ENCODE results near the gene OBSCN.

OBSCN gene

DNA sequence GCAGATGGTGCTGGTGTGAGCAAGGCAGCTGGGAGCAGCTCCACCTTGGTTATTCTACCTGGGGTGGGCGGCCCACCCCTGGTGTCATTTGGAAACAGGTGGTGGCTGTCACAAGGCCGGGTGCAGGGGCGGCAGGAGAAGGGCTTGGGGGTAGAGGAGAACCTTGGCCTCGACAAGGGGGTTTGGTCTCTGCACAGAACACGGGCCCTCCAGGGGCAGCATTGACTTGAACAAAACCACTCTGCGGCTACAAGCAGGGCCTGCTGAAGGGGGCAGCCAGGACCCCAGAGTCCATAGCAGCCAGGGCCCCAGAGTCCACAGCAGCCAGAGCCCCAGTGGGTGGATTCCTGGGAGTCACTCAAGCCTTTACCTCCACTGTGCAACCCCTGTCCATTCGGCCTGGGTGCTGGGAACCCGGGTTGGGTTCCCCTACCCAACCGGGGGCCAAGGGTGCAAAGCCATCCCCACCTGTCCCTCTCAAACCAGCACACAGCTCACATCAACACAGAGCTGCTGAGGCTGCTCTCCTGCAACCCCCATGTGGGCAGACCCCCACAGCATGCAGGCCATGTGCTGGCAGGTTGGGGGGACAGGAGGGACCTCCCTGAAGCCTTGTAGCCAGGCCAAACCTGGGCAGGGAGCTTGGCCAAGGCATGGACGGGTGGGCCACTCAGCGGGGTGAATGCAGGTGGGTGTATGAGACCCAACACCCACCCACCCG, 191.1 kb downstream of the OBSCN start:
- no peak for DNase-seq (ENCODE audit: low read depth in 3 of 3)

DNA sequence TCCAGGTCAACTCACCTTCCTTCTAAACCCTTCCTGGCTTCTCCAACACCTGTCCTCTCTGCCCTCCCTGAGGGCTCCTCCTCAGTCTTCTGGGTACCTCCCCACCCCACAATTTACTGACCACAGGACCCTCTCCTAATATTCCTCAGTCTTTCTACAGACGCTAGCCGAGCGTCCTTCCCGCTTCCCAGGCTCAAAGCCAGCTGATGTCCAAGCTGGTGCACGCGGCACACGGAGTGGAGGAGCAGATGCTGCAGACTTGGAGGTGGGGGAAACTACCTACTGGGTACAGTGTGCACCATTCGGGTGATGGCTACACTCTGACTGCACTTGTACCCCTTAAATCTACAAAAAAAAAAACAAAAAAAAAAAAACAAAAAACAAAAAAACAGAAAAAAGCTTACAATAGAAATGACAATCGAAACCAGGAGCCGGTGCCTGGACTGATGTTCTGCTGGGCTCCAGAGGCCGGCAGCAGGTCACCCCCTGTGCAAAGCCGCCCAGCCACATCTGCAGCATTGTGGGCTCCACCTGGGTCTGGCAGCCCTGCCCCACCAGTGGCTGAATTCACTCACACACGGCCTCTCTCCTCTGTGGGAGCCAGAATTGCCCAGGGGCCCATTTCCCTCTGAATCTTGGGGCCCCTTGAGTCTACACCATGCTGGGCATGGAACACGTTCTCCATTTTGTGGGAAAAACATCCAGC, 191.8 kb downstream of the OBSCN start:
- no peak for DNase-seq (ENCODE audit: low read depth in 3 of 3)

DNA sequence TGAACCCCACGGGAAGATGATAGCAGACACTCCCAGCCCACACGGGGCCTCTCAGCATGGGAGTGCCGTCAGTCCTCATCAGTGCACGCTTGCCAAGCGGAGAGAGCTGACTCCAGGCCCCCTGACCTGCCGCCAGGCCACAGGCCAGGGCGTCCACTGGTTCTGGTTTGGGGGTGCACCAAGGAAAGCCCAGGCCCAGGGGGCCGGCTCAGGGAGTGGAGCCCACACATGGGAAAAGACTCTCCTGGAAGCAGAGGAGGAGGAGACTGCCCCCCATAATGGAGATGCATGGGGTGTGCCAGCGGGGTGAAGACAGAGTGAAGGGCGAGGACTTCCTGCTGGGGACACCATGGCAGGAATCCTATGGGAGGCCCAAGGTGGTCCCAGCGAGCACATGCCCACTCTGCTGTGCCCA, 192.4 kb downstream of the OBSCN start:
- DNase-seq (ENCODE audit: low read depth in 3 of 3): no peak

DNA sequence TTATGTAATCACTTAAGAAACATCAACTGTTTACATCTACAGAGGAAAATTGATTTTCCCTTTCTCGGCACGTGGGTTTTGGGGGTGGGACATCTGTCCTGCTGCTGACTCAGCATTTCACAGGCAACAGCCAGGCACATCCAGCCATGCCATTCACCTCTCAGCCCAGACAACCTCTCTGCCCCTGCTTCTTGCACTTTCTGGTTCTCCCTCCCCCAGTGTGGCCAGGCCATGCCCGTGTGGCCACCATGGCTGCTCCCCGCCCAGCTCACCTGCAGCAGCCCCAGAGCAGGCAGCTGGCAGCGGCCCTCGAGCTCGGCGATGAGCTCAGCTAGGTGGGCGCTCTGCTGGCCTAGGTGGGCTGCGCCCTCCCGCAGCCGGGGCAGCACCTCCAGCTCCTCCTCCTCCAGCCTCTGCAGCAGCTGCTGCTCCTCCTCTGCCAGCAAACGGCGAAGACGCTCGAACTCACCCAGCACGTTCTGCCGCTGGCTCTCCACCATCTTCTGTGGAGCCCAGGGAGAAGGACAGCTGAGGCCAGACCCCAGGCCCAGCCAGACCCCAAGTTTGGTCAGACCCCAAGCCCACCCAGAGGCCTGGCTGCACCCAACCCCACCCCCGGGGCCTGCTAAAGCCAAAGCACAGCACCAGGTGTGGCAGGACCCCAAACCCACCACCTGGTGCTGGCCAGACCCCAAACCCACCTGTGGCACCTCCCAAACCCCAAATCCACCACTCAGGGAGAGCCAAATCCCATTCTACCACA, 193.0 kb downstream of the OBSCN start:
- no peak for DNase-seq (ENCODE audit: low read depth in 3 of 3)

DNA sequence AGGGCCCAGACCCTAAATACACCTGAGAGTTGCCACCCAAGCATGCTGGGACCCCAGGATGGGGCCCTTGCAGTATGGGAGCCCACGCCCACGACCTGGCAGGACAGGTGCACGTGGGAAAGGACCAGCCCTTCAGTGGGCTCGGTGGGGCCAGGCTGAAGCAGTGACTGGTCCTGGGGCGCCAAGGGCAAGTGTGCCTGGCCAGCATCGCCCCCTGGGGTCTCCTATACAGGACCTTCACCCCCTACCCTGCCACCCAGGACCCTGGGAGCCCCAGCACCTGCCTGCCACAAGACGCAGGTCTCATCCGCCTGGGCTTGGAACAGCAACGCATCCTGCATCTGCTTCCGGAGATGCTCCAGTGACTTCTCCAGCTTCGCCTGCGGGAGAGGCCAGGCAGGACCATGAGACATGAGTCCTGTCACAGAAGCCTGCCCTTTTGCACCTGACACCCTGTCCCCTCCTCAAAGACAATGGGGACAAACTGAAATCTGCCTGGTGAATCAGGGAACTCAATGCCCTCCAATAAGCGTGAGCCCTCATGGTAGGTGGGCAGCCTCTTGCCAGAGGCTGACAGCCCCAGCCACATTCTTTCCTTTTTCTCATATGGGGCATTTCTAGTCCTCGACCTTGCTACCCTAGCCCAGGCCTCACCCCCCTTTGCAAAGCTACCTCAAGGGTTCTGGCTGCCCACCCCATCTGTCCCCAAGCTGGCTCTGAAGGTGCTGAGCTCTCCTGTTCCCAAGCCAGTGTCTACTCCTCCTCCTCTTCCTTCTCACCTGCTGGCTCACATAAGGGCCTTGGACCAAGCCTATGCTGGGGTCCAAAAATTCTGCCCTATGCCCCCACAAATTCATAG, 194.2 kb downstream of the OBSCN start:
- DNase-seq (ENCODE audit: low read depth in 3 of 3): no peak

DNA sequence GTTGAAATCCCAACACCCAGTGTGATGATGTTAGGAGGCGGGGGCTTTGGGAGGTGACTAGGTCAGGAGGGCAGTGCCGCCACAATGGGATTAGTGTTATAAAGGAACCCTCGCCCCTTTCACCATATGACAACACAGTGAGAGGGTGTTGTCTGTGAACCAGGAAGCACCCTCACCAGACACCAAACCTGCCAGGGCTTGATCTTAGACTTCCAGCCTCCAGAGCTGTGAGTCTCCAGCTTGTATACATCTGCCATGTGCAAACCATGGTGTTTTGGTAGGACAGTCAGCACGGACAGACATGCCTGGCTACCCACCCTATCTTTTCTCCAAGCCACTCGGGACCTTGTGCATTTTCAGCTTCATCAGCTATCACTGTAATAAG, 194.8 kb downstream of the OBSCN start:
- DNase-seq (ENCODE audit: low read depth in 3 of 3): no peak

DNA sequence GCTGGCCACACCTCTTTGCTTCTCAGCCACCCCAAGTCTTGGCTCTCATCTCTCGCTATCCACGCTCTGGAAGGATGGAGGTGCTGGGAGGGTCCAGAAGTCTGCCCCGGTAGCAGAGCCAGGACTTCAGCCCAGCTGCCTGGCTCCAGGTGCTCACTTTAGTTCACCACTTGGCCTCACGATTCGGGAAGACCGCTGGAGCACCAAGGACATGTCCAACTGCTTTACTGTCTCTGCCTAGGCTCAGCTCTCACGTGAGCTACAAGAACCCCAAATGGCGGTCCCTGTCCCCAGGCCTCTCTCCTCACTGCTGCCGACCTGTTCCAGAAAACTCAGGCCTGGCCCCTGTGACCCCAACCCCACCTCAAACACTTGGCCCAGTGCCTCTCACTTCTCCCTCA, 195.4 kb downstream of the OBSCN start:
- no peak for DNase-seq (ENCODE audit: low read depth in 3 of 3)

DNA sequence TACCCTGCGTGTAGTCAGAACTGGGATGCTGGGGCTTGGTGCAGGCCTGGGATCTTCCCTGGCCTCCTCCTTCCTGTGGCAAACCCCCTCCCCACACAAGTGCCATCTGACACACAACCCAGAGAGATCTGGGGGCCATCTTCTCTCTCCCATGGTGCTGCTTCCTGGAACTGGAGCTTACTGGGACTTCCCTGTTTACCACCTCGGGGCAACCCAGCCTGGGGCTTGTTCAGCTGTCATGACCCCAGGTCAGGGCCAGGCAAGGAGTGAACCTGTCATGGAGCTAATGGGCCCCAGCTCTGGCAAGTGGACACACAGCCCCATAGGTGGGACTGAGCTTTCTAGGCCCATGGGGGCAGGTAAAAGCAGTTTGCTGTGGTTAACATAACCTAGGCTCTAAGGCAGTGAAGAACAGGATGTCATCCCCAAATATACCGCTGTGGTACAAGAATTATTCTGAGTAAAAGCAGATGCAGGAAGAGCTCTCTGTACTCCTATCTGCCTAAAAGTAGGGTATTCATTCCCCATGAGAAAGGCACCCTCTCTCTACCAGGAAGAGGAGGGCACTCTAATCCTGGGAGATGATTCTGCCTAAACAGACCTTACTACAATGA, 196.4 kb downstream of the OBSCN start:
- DNase-seq (ENCODE audit: low read depth in 3 of 3): no peak

DNA sequence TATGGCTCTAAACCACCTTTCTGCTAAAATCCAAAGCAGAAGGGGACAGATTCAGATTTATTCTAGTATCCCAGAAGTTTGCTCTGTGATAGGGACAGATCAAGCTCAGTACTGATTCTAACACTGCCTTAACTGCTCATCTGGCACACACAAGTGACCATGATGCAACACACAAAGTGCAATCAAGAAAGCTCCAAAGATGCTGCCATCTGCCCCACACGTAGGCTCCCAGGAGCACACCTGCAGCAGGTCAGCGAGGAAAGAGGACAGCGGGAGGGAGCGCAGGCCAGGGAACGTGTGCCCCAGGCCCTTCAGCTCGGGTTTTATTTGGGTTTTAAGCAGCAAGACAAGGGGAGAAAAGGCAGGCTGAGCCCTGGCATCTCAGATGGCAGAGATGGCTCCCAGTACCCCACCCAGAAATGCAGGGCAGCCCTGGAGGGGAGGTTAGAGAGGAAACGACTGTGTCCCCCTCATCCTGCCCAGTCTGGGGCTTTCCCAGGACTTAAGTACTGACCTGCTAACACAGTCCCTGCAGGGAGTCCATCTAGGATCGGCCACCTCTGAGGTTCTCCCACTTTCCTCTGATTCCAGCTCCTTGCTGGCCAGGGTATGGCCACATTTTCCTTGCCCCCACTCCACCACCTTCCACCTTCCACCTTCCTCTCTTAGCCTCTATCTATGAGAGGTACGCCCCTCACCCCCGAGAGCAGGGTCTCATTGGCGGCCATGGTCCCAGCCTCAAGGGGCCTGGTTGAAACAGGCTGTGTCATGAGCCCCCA, 197.5 kb downstream of the OBSCN start:
- no peak for DNase-seq (ENCODE audit: low read depth in 3 of 3)

DNA sequence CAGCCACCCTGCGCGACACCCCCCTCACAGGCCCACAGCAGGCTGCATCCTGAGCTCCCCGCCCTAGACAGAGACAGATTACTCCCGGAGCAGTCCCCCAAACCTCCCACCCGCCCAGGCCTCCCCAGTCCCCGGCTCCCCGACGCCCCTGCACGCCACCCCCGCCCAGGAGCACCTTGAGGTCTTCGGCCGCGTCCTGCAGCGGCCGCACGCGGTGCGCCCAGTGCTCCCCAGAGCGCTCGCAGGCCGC, 198.1 kb downstream of the OBSCN start:
- no peak for DNase-seq (ENCODE audit: low read depth in 3 of 3)

DNA sequence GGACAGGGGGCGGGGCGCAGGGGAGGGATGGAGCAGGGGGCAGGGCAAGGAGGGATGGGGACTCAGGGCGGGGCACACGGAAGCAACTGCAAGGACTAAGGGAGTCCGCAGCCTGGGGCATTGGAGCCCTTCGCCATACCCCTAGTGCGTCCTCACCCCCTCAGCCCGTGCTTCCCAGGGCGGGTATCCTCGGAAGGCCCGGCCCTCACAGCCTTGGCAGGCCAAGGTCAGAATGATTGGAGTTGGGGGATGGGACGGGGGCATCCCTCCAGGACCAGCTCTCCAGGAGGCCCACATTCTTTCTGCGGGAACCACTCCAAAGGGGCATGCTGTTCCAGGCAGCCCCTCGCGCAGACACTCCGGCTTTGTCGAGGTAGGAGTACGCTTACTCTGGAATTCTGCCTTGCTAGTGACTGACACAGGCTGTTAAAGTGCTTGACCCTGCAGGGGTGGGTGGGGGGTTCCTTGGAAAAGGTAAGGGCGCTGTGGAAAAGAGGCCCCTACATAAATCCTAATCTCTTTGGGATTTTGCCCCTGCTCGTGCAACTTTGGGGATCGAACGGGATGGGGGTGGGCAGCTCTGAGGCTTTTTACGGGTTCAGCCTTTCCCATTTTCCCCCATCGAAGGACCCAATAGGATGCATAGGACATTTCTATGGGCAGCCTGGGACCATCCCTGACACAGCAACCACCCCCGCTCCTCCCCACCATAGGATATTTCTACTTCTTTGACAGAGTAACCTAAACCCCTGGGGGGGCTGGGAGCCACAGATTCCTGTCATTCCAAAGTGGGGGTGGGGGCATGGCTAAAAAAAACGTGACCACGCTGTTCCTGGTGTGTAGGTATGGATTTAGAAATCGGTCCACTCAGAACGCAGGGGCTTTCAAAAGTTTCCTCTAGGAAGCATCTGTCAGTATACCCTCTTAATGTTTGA, 199.5 kb downstream of the OBSCN start:
- DNase-seq (ENCODE audit: low read depth in 3 of 3): no peak

DNA sequence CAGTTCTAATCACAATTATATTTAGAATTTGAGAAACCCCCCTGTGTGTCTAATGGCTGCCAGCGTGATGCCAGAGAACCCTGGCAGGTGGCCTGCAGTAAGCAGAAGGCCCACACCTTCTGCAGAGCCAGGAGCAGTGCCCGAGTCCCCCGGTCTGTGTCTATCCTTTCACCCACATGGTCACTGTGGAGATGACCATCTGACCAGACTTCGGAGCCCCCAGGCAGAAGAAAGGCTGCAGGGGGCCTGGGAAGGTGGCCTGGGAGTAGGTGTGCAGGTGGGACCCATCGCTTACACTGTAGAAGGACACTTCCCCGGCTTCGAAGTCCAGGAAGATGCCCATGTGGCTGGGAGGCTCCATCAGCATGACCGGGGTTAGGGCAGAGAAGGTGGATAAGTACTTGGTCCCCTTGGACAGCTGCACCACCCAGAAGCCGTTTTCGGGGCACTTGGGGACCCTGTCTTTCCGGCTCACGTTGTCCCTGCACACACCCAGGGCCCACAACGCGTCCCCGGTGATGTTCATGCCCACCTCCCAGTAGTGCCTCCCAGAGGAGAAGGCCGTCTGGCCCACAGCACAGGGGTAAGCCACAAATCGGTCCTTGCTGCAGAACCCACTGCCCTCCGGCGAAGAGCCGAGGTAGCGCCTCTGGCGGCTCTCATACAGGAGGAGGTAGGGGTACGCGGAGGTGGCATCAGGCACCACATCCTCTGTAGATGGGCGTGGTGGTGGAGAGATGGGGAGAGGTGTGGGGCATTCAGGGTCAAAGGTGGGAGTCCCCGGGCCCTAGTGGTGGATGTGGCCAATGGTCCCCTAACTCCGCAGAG, 200.4 kb downstream of the OBSCN start:
- no peak for DNase-seq (ENCODE audit: low read depth in 3 of 3)

DNA sequence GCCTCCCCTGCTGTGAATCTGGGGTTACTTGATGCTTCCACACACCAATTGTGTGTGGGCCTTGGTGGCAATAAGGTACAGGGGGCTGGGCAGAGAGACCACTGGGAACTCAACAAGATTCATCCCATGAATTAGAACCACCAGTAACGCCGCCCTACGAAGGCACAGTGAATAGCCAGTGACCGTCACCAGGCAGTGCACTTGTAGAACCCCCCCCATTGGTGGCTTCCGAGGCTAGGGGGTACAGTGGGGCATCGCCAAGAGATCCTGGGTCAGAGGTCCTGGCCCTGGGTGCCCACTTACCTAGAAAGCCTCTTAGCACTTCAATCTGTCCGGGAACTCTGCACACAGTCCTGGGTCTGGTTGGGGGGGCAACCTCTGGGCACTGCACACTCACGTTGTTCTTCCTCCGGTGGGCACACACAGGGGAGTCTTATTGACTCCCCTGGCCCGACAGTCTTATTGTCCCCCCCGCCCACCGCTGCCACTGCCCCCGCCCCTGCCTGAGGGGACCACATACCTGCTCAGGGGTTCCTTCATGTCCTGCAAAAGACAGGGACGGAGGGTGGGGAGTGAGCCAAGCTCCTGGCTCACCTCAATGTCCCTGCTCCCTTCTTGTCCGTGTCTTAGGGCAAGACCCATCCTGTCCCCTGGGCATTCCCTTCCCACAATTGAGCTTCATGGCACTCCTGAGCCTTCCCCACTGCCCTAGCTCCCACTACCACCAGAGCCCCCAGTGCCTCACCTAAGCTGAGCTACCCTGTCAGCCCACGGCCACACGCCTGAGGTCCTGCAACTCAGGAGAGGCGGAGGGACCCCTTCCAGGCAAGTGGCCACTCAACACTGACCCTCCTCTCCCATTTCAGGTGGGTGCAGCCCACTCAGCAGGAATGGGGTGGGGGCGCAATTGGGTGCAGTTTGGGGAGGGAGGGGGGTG, 201.3 kb downstream of the OBSCN start:
- no peak for DNase-seq (ENCODE audit: low read depth in 3 of 3)

DNA sequence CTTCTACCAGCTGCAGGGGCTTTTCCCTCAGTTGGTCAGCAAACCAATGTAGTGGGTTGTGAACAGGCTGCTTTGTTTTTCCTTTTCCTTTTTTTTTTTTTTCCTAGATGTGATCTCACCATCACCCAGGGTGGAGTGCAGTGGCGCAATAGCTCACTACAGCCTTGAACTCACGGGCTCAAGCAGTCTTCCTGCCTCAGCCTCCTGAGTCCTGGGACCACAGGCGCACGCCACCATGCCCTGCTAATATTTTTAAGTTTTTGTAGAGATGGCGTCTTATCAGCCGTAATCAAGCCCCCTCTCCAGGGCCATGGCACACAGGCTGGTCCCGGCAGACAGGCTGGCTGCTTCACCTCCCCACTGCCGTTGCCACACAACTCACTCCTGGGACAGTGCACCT, 202.2 kb downstream of the OBSCN start:
- no peak for DNase-seq (ENCODE audit: low read depth in 3 of 3)

DNA sequence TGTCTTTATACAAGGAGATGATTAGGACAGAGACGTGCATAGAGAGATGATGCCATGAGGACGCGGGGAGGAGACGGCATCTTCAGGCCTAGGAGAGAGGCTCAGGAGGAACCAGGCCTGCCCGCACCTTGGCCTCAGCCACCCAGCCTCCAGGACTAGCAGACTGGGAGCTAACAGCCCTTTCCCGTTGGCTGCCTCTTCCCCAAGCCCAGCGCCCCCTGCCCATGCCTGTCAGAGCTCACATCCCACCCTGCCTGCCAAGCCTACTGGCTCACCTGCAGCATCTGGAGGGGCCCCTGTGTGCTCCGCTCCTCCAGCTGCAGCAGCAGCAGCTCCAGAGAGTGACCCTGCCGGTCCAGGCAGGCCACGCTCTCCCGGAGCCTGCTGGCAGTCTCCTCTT, 202.8 kb downstream of the OBSCN start:
- no peak for DNase-seq (ENCODE audit: low read depth in 3 of 3)

DNA sequence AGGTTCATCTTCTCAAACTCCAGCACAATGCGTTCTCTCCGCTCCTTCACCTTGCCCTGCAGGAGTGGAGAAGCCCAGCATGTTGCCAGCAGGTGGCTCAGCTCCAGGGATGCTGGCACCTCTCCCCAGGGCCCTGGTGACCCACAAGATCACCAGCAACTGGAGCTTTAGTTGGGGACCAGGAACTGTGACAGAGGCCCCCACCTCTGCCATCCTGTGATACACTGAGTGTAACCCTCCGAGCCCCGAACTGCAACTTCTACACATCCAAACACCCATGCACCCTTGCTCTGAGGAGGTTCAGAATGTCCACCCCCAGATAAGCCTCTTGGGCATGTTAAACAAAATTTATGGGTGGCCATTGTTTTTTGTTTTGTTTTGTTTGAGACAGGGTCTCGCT, 203.3 kb downstream of the OBSCN start:
- DNase-seq (ENCODE audit: low read depth in 3 of 3): no peak

DNA sequence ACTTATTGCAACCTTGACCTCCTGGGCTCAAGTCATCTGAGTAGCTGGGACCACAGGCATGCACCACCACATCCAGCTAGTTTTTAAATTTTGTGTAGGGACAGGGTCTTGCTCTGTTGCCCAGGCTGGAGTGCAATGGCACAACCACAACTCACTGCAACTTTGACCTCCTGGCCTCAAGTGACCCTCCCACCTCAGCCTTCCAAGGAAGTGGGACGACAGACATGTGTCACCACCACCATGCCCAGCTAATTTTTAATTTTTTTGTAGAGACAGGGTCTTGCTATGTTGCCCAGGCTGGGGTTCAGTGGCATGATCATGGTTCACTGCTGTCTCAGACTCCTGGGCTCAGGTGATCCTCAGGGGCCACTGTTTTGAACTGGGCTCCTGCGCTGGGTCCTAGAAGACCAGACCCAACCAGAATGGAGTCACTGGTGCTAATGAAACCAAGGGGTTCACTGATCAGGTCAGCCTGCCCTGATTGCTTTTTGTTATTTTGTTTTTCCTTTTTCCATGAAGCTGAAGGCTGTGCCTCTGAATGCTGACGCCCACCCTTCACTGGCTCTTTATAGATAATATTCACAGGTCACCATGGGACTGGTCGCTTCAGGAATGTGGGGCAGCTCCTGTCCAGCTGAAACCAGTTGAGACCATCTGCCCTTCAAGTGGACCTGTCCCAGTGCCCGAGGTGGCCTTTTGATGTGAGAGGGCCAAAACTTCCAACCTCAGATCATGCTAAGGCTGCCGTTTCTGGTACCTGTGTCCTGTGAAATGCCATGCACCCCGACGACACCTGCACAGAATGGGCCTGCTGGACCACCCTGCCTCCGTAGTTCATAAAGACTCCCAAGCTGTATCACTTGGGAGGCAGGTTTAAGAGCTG, 203.9 kb downstream of the OBSCN start:
- no peak for DNase-seq (ENCODE audit: low read depth in 3 of 3)
